Stimulated activated CD4-positive, alpha-beta T cell treated with anti-CD3 and anti-CD28 coated beads, Interleukin-1b, Interleukin-23, amount 100 ng/mL, for 48 hours (primary cell): ENCODE results near the gene HNF1A.

Experiments used
- DNase-seq: peaks from one replicate; pipeline ENCODE4 v3.0.0-alpha.2; 2020

HNF1A gene

DNA sequence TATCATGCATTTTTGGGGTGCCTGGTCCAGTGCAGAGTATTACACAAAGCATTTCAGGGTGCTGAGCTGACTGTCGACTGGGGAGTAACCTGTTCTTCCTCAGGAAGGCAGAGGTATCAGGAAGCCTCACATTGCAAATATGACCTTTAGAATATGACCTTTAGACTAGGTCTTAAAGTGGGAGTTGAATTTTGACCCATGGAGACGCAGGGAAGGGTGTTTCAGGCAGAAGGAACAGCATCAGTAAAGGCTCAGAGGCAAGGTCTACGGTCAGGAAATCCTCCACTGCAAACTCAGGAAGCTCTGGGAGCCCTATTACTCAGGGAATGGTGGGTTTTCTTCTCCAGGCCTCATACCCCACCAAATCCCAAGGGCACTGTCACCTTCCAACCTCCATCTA, 11.3 kb downstream of the HNF1A start:
- no peak for DNase-seq

DNA sequence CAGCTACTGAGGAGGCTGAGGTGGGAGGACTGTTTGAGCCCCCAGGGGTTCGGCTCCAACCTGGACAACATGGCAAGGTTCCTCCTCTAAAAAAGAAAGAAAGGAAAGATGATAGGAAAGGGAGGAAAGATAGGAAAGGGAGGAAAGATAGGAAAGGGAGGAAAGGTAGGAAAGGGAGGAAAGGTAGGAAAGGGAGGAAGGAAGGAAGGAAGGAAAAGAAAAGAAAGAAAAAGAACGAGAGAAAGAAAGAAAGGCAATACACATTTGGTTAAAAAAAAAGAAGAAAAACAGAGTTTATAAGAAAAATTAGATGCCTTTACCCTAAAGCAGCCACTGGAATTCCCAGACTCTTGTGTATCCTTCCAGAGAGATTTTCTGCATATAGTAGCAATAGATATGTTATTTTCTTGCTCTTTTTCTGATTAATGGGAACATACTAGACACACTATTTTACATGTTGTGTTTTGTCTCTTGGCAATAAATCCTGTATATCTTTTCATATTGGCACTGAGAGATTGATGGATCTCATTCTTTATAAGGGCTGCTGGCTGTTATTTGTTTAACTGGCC, 12.2 kb downstream of the HNF1A start:
- DNase-seq: no peak

GRCh38 chr12:120991965-120992364, 13.6 kb downstream of the HNF1A start:
- no peak for DNase-seq

- DNase-seq: no peak
Observed at GRCh38 chr12:120992989-120993388, 14.6 kb downstream of the HNF1A start.

- no peak for DNase-seq
Observed at GRCh38 chr12:120993496-120993895, 15.2 kb downstream of the HNF1A start.

- DNase-seq: no peak
Observed at GRCh38 chr12:120994059-120994458, 15.7 kb downstream of the HNF1A start.

GRCh38 chr12:120994589-120995337, 16.4 kb downstream of the HNF1A start:
- no peak for DNase-seq

DNA sequence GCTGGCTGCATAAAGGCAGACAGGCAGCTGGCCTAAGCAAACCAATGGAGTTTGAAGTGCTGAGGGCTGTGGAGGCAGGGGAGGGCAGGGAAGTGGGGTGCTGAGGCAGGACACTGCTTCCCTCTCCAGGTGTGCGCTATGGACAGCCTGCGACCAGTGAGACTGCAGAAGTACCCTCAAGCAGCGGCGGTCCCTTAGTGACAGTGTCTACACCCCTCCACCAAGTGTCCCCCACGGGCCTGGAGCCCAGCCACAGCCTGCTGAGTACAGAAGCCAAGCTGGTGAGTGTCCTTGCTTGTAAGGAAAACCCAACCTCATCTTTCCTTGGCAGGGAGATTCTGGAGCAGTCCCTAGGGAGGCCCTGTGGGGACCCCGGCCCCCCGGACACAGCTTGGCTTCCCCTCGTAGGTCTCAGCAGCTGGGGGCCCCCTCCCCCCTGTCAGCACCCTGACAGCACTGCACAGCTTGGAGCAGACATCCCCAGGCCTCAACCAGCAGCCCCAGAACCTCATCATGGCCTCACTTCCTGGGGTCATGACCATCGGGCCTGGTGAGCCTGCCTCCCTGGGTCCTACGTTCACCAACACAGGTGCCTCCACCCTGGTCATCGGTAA, 17.9 kb downstream of the HNF1A start:
- no peak for DNase-seq

GRCh38 chr12:120997448-120997847, 19.1 kb downstream of the HNF1A start:
- DNase-seq: no peak

- no peak for DNase-seq
Observed at GRCh38 chr12:120998435-120998834, 20.1 kb downstream of the HNF1A start.

DNA sequence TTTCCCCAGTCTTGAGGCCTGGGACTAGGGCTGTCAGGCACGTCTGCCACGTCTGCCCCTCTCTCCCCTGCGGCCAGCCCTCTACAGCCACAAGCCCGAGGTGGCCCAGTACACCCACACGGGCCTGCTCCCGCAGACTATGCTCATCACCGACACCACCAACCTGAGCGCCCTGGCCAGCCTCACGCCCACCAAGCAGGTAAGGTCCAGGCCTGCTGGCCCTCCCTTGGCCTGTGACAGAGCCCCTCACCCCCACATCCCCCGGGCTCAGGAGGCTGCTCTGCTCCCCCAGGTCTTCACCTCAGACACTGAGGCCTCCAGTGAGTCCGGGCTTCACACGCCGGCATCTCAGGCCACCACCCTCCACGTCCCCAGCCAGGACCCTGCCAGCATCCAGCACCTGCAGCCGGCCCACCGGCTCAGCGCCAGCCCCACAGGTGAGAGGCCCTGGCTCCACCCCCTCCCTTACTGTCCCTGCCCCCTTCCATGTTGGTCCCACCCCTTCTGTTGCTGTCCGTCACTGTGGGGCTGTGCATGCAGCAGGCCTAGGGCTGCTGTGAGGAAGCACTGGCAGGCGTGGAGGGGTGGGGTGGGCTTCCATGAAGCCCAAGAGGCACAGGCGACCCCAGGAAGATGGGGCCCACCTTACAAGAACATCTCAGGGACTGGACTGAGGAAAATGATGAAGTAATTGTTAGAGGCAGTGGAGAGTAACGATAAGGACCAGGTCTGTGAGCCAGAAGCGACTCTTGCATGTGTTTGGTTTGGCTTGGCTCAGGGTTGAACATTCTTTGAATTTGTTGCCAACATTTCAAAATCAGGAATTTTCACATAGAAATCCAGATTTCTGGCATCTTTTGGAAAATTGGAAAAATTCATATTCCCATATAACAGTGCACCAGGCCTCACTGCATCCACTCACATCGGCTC, 21.1 kb downstream of the HNF1A start:
- DNase-seq: no peak

- DNase-seq: no peak
Observed at GRCh38 chr12:121000530-121000929, 22.2 kb downstream of the HNF1A start.

DNA sequence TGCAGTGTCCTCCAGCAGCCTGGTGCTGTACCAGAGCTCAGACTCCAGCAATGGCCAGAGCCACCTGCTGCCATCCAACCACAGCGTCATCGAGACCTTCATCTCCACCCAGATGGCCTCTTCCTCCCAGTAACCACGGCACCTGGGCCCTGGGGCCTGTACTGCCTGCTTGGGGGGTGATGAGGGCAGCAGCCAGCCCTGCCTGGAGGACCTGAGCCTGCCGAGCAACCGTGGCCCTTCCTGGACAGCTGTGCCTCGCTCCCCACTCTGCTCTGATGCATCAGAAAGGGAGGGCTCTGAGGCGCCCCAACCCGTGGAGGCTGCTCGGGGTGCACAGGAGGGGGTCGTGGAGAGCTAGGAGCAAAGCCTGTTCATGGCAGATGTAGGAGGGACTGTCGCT, 22.7 kb downstream of the HNF1A start:
- DNase-seq: no peak

DNA sequence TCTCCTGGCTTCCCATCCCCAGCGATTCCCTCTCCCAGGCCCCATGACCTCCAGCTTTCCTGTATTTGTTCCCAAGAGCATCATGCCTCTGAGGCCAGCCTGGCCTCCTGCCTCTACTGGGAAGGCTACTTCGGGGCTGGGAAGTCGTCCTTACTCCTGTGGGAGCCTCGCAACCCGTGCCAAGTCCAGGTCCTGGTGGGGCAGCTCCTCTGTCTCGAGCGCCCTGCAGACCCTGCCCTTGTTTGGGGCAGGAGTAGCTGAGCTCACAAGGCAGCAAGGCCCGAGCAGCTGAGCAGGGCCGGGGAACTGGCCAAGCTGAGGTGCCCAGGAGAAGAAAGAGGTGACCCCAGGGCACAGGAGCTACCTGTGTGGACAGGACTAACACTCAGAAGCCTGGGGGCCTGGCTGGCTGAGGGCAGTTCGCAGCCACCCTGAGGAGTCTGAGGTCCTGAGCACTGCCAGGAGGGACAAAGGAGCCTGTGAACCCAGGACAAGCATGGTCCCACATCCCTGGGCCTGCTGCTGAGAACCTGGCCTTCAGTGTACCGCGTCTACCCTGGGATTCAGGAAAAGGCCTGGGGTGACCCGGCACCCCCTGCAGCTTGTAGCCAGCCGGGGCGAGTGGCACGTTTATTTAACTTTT, 23.6 kb downstream of the HNF1A start:
- DNase-seq: no peak

GRCh38 chr12:121003650-121004049, 25.3 kb downstream of the HNF1A start:
- no peak for DNase-seq

GRCh38 chr12:121004253-121004815, 26.0 kb downstream of the HNF1A start:
- DNase-seq: no peak

GRCh38 chr12:121005346-121005815, 27.0 kb downstream of the HNF1A start:
- peak; percentile 60 for DNase-seq

DNA sequence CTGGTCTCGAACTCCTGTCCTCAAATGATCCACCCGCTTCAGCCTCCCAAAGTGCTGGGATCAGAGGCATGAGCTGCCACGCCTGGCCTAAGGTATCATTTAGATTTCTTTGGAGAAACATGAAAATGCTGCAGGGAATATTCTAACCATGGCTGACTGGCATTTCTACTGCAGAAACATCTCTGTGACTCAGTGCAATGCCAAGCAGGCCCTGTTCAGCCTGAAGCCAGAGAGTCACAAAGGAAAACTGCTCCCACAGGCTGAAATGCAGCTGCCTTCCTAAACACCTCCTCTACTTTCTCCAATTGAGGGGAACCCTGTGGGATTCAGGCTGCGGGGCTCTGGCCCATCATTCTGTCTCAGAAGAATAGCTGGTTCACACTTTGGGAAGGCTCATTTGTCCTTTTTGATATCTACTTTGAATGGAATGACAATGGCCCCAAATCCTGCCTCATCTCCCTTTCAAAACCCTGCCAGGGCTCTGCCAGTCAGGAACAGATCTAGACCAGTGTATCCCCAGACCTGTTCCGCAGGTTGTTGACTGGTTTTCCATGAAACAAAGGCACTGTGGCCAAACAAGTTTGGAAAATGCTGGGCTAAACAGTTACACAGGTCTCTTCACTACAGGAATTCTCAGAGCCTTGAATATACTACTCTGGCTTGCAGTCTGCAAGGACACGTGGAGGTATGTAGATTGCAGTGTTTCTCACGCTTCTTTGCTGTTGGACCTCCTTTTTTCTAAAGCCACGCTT, 30.2 kb downstream of the HNF1A start:
- no peak for DNase-seq

DNA sequence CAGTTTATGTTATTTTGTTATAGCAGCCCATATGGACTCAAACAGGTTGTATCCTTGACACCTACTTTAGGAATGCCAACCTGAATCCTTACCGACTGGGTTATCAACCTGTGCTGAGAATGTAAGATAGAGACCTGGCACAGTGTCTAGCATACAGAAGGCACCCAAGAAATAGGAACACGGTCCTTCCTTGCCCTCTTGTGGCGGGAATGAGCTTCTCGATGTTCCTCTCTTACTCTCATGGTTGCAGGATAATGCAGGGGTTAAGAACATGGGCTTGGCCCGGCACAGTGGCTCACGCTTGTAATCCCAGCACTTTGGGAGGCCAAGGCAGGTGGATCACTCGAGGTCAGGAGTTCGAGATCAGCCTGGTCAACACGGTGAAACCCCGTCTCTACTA, 31.4 kb downstream of the HNF1A start:
- DNase-seq: no peak

- no peak for DNase-seq
Observed at GRCh38 chr12:121010860-121011259, 32.5 kb downstream of the HNF1A start.

DNA sequence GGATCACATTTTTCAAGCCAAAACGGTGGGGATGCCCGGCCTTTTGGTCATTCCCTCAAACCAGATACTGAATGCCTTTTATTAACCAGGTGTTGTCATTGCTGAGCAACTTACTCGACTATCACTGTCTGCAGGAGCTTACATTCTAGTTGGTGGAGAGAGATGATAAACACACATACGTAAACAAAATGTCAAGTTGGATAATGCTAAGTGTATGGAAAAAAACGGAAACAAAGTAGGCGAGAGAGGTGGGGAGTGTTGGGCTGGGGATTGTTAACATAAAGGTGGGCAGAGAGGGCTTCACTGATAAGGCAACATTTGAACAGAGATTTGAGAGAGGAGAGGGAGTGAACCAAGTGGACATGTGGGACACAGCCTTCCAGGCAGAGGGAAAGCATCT, 33.5 kb downstream of the HNF1A start:
- no peak for DNase-seq

DNA sequence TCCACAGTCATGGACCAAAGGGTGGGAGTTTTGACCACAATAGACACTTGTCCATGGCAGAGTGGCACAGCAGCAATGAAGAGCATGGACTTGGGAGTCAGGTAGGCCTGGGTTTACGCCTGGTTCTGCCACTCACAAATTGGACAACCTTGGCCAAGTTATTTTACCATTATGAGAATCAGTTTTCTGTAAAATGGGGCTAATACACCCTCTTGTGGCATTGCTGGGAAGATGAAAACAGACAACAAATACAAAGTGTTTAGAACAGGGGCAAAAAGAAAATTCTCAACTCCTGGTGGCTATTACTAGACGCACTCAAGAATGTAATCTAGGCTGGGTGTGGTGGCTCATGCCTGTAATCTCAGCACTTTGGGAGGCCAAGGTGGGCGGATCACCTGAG, 35.4 kb downstream of the HNF1A start:
- no peak for DNase-seq
